LNCaP clone FGC (cell line): Measurements from ENCODE around the gene FAM98B.

Experiments
- DNase-seq: peaks from one replicate; pipeline ENCODE4 v3.0.0-alpha.2; 2011; ENCODE audit warnings: low read depth
- H3K4me3 ChIP-seq: 2 replicates; pipeline ENCODE4 v1.5.1; 2011; ENCODE audit warnings: mild to moderate bottlenecking, low read depth, low read length, control low read depth
- CTCF ChIP-seq: IDR thresholded peaks from 2 replicates; pipeline ENCODE4 v1.5.1; 2012; ENCODE audit warnings: mild to moderate bottlenecking; ENCODE audit not compliant: control insufficient read depth, insufficient read depth; ENCODE audit errors: extremely low read depth

The FAM98B gene

GRCh38 chr15:38524156-38524555 lies 70.2 kb downstream of the FAM98B start:
- no peak for DNase-seq
- no peak for TF ChIP-seq CTCF
- no peak overlapping the region for H3K4me3 ChIP-seq

- H3K4me3 ChIP-seq, result no peak overlapping the region
- no peak for TF ChIP-seq CTCF
- DNase-seq, result no peak
Measured at GRCh38 chr15:38525489-38525888, 71.6 kb downstream of the FAM98B start.

DNA sequence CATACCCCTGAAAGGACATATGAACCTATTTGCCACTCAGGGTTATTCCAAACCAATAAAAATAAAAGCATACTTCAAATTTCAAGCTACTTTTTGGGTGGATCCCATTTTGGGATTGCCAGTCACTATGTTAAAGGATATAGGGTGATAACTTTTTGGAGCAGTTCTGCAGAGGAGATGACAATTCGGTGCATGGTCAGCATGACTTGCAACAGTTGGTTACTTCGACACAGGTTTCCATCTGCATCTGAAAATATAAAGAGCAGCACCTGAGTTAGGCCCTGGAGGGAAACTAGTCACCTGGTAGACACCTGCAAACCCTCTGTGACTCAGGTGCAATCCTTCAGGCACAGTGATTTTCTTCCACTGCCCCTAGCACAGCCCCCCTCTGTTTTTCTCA lies 72.2 kb downstream of the FAM98B start:
- no peak for TF ChIP-seq CTCF
- H3K4me3 ChIP-seq, result no peak overlapping the region
- no peak for DNase-seq

- no peak for TF ChIP-seq CTCF
- DNase-seq, result no peak
- H3K4me3 ChIP-seq, result no peak overlapping the region
Measured at GRCh38 chr15:38528294-38528693, 74.4 kb downstream of the FAM98B start.

DNA sequence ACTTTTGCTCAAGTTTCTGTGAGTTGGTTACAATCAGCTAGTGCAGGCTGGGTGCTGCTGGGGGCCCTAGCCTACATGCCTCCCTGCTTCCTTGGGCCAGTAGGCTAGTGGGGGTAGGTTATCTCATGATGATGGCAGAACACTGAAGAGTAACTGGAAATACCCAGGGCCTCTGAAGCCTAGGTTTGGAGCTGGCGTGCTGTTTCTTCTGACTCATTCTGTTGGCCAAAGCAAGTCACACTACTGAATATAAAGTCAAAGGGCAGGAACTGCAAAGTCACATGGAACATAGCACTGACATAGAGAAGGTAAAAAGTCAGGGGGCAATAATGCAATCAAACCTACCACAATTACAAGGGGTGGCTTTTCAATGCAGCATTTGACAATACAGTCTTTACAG lies 76.2 kb downstream of the FAM98B start:
- TF ChIP-seq CTCF, result no peak
- no peak for DNase-seq
- no peak overlapping the region for H3K4me3 ChIP-seq

- no peak for DNase-seq
- no peak overlapping the region for H3K4me3 ChIP-seq
- TF ChIP-seq CTCF, result no peak
Measured at GRCh38 chr15:38531509-38531908, 77.6 kb downstream of the FAM98B start.

- DNase-seq, result no peak
- no peak for TF ChIP-seq CTCF
- no peak overlapping the region for H3K4me3 ChIP-seq
Measured at GRCh38 chr15:38532728-38533127, 78.8 kb downstream of the FAM98B start.
